Astrocyte (in vitro differentiated cells and primary cell): ENCODE data around the gene ABHD16B. TPM values are rescaled to one million over a fixed set of nuclear protein-coding genes. Genes with fewer than 3 reads are reported as not detected.

Experiments
- DNase-seq: peaks from one replicate; pipeline ENCODE4 v3.0.0-alpha.2; 2010; ENCODE audit warnings: low read depth
- FAIRE-seq: peaks from 2 replicates; lab custom pipeline; 2011; peaks lifted over from hg19 to GRCh38; lab: Jason Lieb, UNC
- H2AFZ ChIP-seq: 2 replicates; pipeline ENCODE4 v1.6.0; 2012; ENCODE audit warnings: low read depth, low read length, inconsistent platforms
- H3K27ac ChIP-seq: 2 replicates; pipeline ENCODE4 v1.5.1; 2011; ENCODE audit warnings: low read depth, low read length, inconsistent platforms
- H3K27me3 ChIP-seq: 2 replicates; pipeline ENCODE4 v1.6.0; 2011; ENCODE audit warnings: low read length, inconsistent platforms; ENCODE audit not compliant: insufficient read depth
- H3K36me3 ChIP-seq: 2 replicates; pipeline ENCODE4 v1.5.1; 2011; ENCODE audit warnings: low read length, inconsistent platforms; ENCODE audit not compliant: insufficient read depth
- H3K4me1 ChIP-seq: 2 replicates; pipeline ENCODE4 v1.5.1; 2011; ENCODE audit warnings: low read length, inconsistent platforms; ENCODE audit not compliant: insufficient read depth
- H3K4me2 ChIP-seq: 2 replicates; pipeline ENCODE4 v1.6.0; 2012; ENCODE audit warnings: low read length, inconsistent platforms
- H3K4me3 ChIP-seq: 2 replicates; pipeline ENCODE4 v1.5.1; 2011; ENCODE audit warnings: low read depth, mild to moderate bottlenecking, low read length, inconsistent platforms; ENCODE audit not compliant: insufficient read depth
- H3K79me2 ChIP-seq: 2 replicates; pipeline ENCODE4 v1.6.0; 2012; ENCODE audit warnings: mild to moderate bottlenecking, low read length, inconsistent platforms; ENCODE audit not compliant: insufficient read depth
- H3K9ac ChIP-seq: 2 replicates; pipeline ENCODE4 v1.6.0; 2012; ENCODE audit warnings: mild to moderate bottlenecking, low read length, inconsistent platforms
- H3K9me3 ChIP-seq: 2 replicates; pipeline ENCODE4 v1.5.1; 2012; ENCODE audit warnings: low read depth, mild to moderate bottlenecking, low read length, inconsistent platforms; ENCODE audit not compliant: insufficient read depth
- H4K20me1 ChIP-seq: 2 replicates; pipeline ENCODE4 v1.6.0; 2012; ENCODE audit warnings: low read length, inconsistent platforms; ENCODE audit not compliant: insufficient read depth
- H3K27ac Mint-ChIP-seq: one replicate; pipeline ENCODE4 v1.8.0; 2021; ENCODE audit warnings: mild to moderate bottlenecking, mixed read lengths; ENCODE audit not compliant: unreplicated experiment
- H3K27me3 Mint-ChIP-seq: one replicate; pipeline ENCODE4 v1.8.0; 2021; ENCODE audit warnings: low read depth, mixed read lengths; ENCODE audit not compliant: unreplicated experiment
- H3K36me3 Mint-ChIP-seq: one replicate; pipeline ENCODE4 v1.8.0; 2021; ENCODE audit warnings: low read depth, mixed read lengths; ENCODE audit not compliant: unreplicated experiment
- H3K4me1 Mint-ChIP-seq: one replicate; pipeline ENCODE4 v1.8.0; 2021; ENCODE audit warnings: low read depth, mixed read lengths; ENCODE audit not compliant: unreplicated experiment
- H3K4me3 Mint-ChIP-seq: one replicate; pipeline ENCODE4 v1.8.0; 2021; ENCODE audit warnings: mild to moderate bottlenecking, moderate library complexity, mixed read lengths; ENCODE audit not compliant: unreplicated experiment
- H3K9me3 Mint-ChIP-seq: one replicate; pipeline ENCODE4 v1.8.0; 2021; ENCODE audit warnings: mild to moderate bottlenecking, mixed read lengths; ENCODE audit not compliant: unreplicated experiment
- CTCF ChIP-seq: IDR thresholded peaks from 2 replicates; pipeline ENCODE4 v1.5.1; 2011; ENCODE audit warnings: low read depth, mild to moderate bottlenecking, inconsistent platforms, low read length, moderate library complexity; ENCODE audit not compliant: insufficient read depth
- EZH2 ChIP-seq: IDR thresholded peaks from 2 replicates; pipeline ENCODE4 v1.6.1; 2012; ENCODE audit warnings: mild to moderate bottlenecking, low read length, inconsistent platforms; ENCODE audit not compliant: insufficient read depth
- total RNA-seq: library from RNA; stranded (reverse); gene quantifications from 2 replicates; pipeline ENCODE4 v1.2.1, GENCODE V29; 2021

The ABHD16B gene
- total RNA-seq, 1 donor from 2014 or later, result not detected

- Histone ChIP-seq H3K9me3 (no peaks in the 10 kb centered on the region), H4K20me1 (no peaks in the 10 kb centered on the region), H3K4me3 (no peak overlapping the region), H3K4me1 (peaks cover 13% of the 10 kb centered on the region), H3K36me3 (no peaks in the 10 kb centered on the region), H2AFZ (no peak overlapping the region), H3K27me3 (no peaks in the 10 kb centered on the region), H3K27ac (no peak overlapping the region), H3K4me2 (no peak overlapping the region), H3K79me2 (no peaks in the 10 kb centered on the region), H3K9ac (no peak overlapping the region)
- DNase-seq (no peak), FAIRE-seq (no peak)
- TF ChIP-seq CTCF (no peak), EZH2 (no peak)
- Mint-ChIP-seq H3K36me3 (no peaks in the 10 kb centered on the region), H3K4me3 (no peak overlapping the region), H3K9me3 (no peaks in the 10 kb centered on the region), H3K27me3 (peaks cover 13% of the 10 kb centered on the region), H3K4me1 (peaks cover 2% of the 10 kb centered on the region), H3K27ac (no peak overlapping the region)
Measured at GRCh38 chr20:63842258-63842657, 19.0 kb upstream of the ABHD16B start.

- Histone ChIP-seq H3K79me2 (no peaks in the 10 kb centered on the region), H3K27me3 (no peaks in the 10 kb centered on the region), H3K4me1 (peaks cover 20% of the 10 kb centered on the region), H3K36me3 (no peaks in the 10 kb centered on the region), H3K27ac (no peak overlapping the region), H3K4me2 (no peak overlapping the region), H4K20me1 (no peaks in the 10 kb centered on the region), H2AFZ (no peak overlapping the region), H3K4me3 (no peak overlapping the region), H3K9me3 (no peaks in the 10 kb centered on the region), H3K9ac (no peak overlapping the region)
- Mint-ChIP-seq H3K4me3 (no peak overlapping the region), H3K36me3 (no peaks in the 10 kb centered on the region), H3K27me3 (peaks cover 13% of the 10 kb centered on the region), H3K27ac (no peak overlapping the region), H3K9me3 (no peaks in the 10 kb centered on the region), H3K4me1 (peaks cover 2% of the 10 kb centered on the region)
- DNase-seq, result no peak
- TF ChIP-seq EZH2 (no peak), CTCF (no peak)
- FAIRE-seq, result no peak
Measured at GRCh38 chr20:63843222-63843621, 18.1 kb upstream of the ABHD16B start.

GRCh38 chr20:63843778-63844177 lies 17.5 kb upstream of the ABHD16B start:
- H3K27ac ChIP-seq, result no peak overlapping the region
- H3K27ac Mint-ChIP-seq, result no peak overlapping the region
- H3K79me2 ChIP-seq, result no peaks in the 10 kb centered on the region
- H3K4me3 ChIP-seq, result no peak overlapping the region
- H3K4me1 Mint-ChIP-seq, result peaks cover 2% of the 10 kb centered on the region
- FAIRE-seq, result no peak
- DNase-seq, result no peak
- H2AFZ ChIP-seq, result no peak overlapping the region
- no peaks in the 10 kb centered on the region for H3K27me3 ChIP-seq
- no peaks in the 10 kb centered on the region for H3K9me3 Mint-ChIP-seq
- H3K9ac ChIP-seq, result no peak overlapping the region
- peaks cover 20% of the 10 kb centered on the region for H3K4me1 ChIP-seq
- H3K36me3 ChIP-seq, result no peaks in the 10 kb centered on the region
- H3K27me3 Mint-ChIP-seq, result peaks cover 13% of the 10 kb centered on the region
- H3K4me2 ChIP-seq, result no peak overlapping the region
- H3K4me3 Mint-ChIP-seq, result no peak overlapping the region
- TF ChIP-seq EZH2, result no peak
- no peak for TF ChIP-seq CTCF
- H4K20me1 ChIP-seq, result no peaks in the 10 kb centered on the region
- H3K9me3 ChIP-seq, result no peaks in the 10 kb centered on the region
- no peaks in the 10 kb centered on the region for H3K36me3 Mint-ChIP-seq
